Trophoblast cell (in vitro differentiated cells and primary cell): ENCODE data around the gene MAML2.
A peak's percentile ranks its signal among the peaks of the same experiment; 100 is the strongest.

Source experiments
- DNase-seq, 2 donors: peaks; one replicate each; pipeline ENCODE4 v3.0.0-alpha.2; 2016
- H2AFZ ChIP-seq: 2 replicates; pipeline ENCODE4 v1.6.1; 2013; ENCODE audit warnings: low read length, moderate library complexity, mild to moderate bottlenecking; ENCODE audit not compliant: insufficient read depth, poor library complexity
- H2AK5ac ChIP-seq: 2 replicates; pipeline ENCODE4 v1.6.1; 2013; ENCODE audit warnings: mild to moderate bottlenecking, low read length
- H2BK120ac ChIP-seq: 2 replicates; pipeline ENCODE4 v1.6.1; 2013; ENCODE audit warnings: low read length, mild to moderate bottlenecking, moderate library complexity; ENCODE audit not compliant: insufficient read depth, poor library complexity
- H2BK12ac ChIP-seq: 2 replicates; pipeline ENCODE4 v1.6.1; 2013; ENCODE audit warnings: mild to moderate bottlenecking, low read length, moderate library complexity
- H2BK5ac ChIP-seq: 2 replicates; pipeline ENCODE4 v1.6.1; 2013; ENCODE audit warnings: low read length, low read depth, moderate library complexity, mild to moderate bottlenecking; ENCODE audit not compliant: poor library complexity
- H3K14ac ChIP-seq: 2 replicates; pipeline ENCODE4 v1.6.1; 2013; ENCODE audit warnings: mild to moderate bottlenecking, low read length
- H3K18ac ChIP-seq: 2 replicates; pipeline ENCODE4 v1.6.1; 2013; ENCODE audit warnings: mild to moderate bottlenecking, low read length
- H3K23ac ChIP-seq: 2 replicates; pipeline ENCODE4 v1.6.1; 2013; ENCODE audit warnings: low read length
- H3K27ac ChIP-seq: 2 replicates; pipeline ENCODE4 v1.5.1; 2013; ENCODE audit warnings: low read depth, mild to moderate bottlenecking, inconsistent platforms, low read length, moderate library complexity
- H3K27me3 ChIP-seq: 2 replicates; pipeline ENCODE4 v1.6.1; 2013; ENCODE audit warnings: inconsistent platforms, mild to moderate bottlenecking, low read length, moderate library complexity; ENCODE audit not compliant: insufficient read depth
- H3K36me3 ChIP-seq, 2 experiments: 1 replicate in 1 of 2; 2 replicates in 1 of 2; pipeline ENCODE4 v1.6.1; 2013; ENCODE audit warnings: low read length in 2 of 2, mild to moderate bottlenecking in 2 of 2, moderate library complexity in 1 of 2; ENCODE audit not compliant: insufficient read depth in 2 of 2, control insufficient read depth in 1 of 2
- H3K4ac ChIP-seq: 2 replicates; pipeline ENCODE4 v1.6.1; 2013; ENCODE audit warnings: low read depth, mild to moderate bottlenecking, low read length, moderate library complexity
- H3K4me1 ChIP-seq, 2 experiments: 1 replicate in 1 of 2; 2 replicates in 1 of 2; pipeline ENCODE4 v1.6.1; 2013; ENCODE audit warnings: low read length in 2 of 2, mild to moderate bottlenecking in 2 of 2, moderate library complexity in 1 of 2; ENCODE audit not compliant: insufficient read depth in 2 of 2, control insufficient read depth in 1 of 2
- H3K4me2 ChIP-seq: 2 replicates; pipeline ENCODE4 v1.6.1; 2013; ENCODE audit warnings: inconsistent platforms, mild to moderate bottlenecking, low read length, moderate library complexity
- H3K4me3 ChIP-seq: 2 replicates; pipeline ENCODE4 v1.5.1; 2013; ENCODE audit warnings: mild to moderate bottlenecking, low read depth, low read length, inconsistent platforms
- H3K79me1 ChIP-seq: one replicate; pipeline ENCODE4 v1.6.1; 2013; ENCODE audit warnings: low read length
- H3K79me2 ChIP-seq: 2 replicates; pipeline ENCODE4 v1.6.1; 2013; ENCODE audit warnings: low read length, mild to moderate bottlenecking; ENCODE audit not compliant: control insufficient read depth, insufficient read depth, poor library complexity
- H3K9ac ChIP-seq: 2 replicates; pipeline ENCODE4 v1.6.1; 2013; ENCODE audit warnings: mild to moderate bottlenecking, low read length
- H3K9me3 ChIP-seq: 2 replicates; pipeline ENCODE4 v1.6.1; 2013; ENCODE audit warnings: low read depth, mild to moderate bottlenecking, control low read depth, inconsistent platforms, low read length; ENCODE audit not compliant: insufficient read depth
- H4K12ac ChIP-seq: 2 replicates; pipeline ENCODE4 v1.6.1; 2013; ENCODE audit warnings: low read depth, mild to moderate bottlenecking, low read length, moderate library complexity
- H4K8ac ChIP-seq: 2 replicates; pipeline ENCODE4 v1.6.1; 2013; ENCODE audit warnings: low read depth, mild to moderate bottlenecking, low read length, moderate library complexity
- H4K91ac ChIP-seq: one replicate; pipeline ENCODE4 v1.6.1; 2013; ENCODE audit warnings: low read depth, mild to moderate bottlenecking, low read length, moderate library complexity
- WGBS: extraction: QIAGEN DNeasy Blood & Tissue Kit; methylation state at CpG from one replicate; pipeline ENCODE4 v1.1.7; 2013; ENCODE audit warnings: missing lambda C conversion rate; ENCODE audit not compliant: insufficient read length, insufficient coverage; ENCODE audit errors: extremely low coverage; 5-methylcytosine and 5-hydroxymethylcytosine counted together

MAML2 gene

DNA sequence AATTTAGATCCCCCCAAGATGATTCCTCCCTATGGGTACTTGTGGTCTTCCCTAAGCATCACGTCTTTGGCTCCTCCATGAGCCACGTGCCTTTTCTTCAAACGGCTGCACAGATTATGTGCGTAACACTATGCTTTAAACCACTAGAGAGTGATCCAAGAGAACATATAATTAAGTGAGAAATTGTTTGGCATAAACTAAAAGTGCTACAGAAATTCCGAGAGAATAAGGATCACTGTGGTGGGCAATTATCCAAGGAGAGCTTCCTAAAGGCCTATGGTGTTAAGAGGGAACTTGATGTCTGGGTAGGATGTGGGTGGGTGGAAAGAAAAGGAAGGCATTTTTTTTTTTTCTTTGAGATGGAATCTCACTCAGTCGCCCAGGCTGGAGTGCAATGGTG is 110.9 kb downstream of the MAML2 start:
- Histone ChIP-seq H3K4me3 (no peak overlapping the region), H4K8ac (no peak overlapping the region), H3K4ac (no peak overlapping the region), H3K18ac (no peak overlapping the region), H3K14ac (no peak overlapping the region), H3K27ac (no peak overlapping the region), H4K91ac (no peak overlapping the region), H4K12ac (no peak overlapping the region), H2BK5ac (no peak overlapping the region), H2BK12ac (no peak overlapping the region), H2AK5ac (no peak overlapping the region), H3K9ac (no peak overlapping the region), H3K79me2 (peaks cover 9% of the 10 kb centered on the region), H3K36me3 (peaks cover 4 to 5% of the 10 kb centered on the region in 2 experiments), H2AFZ (no peak overlapping the region), H3K4me1 (peaks cover 9 to 15% of the 10 kb centered on the region in 2 experiments), H3K23ac (no peak overlapping the region), H2BK120ac (no peak overlapping the region), H3K9me3 (no peaks in the 10 kb centered on the region), H3K79me1 (peaks cover 17% of the 10 kb centered on the region), H3K27me3 (no peaks in the 10 kb centered on the region), H3K4me2 (no peak overlapping the region)
- no CpG with 5 or more reads among the region's 6 CpGs for WGBS
- no peak for DNase-seq

DNA sequence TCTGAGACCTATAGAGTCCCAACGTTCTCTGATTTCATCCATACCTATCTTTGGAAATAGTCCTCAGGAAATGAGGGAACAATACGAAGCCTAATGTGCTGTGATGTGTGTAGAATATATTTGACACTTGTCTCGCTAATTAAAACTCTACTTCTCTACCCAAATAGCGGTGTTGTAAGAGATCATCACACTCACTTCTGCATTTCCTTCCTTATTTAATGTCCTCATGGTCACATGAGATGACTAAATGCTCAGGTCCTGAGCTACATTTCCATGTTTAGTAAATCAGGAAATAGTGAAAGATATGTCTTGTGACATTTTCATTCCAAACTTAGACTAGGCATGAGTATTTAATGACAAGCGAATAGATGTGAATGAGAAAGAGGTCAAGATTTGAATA is 112.3 kb downstream of the MAML2 start:
- Histone ChIP-seq H2BK12ac (no peak overlapping the region), H3K27ac (no peak overlapping the region), H3K14ac (no peak overlapping the region), H3K4me3 (no peak overlapping the region), H3K36me3 (peaks cover 4 to 5% of the 10 kb centered on the region in 2 experiments), H3K27me3 (no peaks in the 10 kb centered on the region), H3K79me1 (peaks cover 19% of the 10 kb centered on the region), H3K79me2 (peaks cover 8% of the 10 kb centered on the region), H3K9ac (no peak overlapping the region), H3K18ac (no peak overlapping the region), H3K4ac (no peak overlapping the region), H2AK5ac (no peak overlapping the region), H3K4me1 (peaks cover 8 to 15% of the 10 kb centered on the region in 2 experiments), H4K12ac (no peak overlapping the region), H3K4me2 (no peak overlapping the region), H2BK120ac (no peak overlapping the region), H3K23ac (no peak overlapping the region), H2AFZ (no peak overlapping the region), H3K9me3 (no peaks in the 10 kb centered on the region), H4K8ac (no peak overlapping the region), H4K91ac (no peak overlapping the region), H2BK5ac (no peak overlapping the region)
- DNase-seq, result peak in 1 of 2 donors; percentile 42
- WGBS, result no CpG with 5 or more reads among the region's 5 CpGs

DNA sequence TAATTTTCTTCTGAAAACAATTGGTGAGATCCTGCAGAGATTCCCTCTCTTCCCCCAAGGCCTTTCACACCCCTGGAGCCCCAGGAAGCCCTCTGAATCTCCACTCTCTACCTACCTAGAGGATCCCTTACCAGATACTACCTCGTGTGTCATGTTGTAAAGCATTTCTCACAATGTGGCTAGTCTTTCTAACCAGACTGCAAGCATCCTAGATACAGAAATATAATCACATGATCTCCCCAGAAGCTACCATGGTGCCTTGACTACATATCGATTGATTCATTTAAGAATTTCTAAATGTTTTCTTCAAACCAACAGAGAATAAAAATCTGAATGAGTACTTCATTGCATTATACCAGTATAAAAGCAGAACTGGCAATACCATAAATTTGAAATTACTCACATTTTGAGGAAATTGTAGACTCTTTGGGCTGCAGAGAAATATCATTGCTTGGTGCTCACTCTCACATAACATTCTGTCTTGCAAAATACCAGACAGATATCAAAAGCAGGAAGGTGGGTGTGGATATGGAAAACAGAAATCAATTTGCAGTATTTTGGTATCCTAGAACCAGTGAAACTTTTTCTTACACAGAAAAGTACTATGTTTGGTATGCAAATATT is 113.5 kb downstream of the MAML2 start:
- Histone ChIP-seq H4K8ac (peak overlapping the region; percentile 61), H3K79me1 (peaks cover 26% of the 10 kb centered on the region), H3K18ac (no peak overlapping the region), H3K4me1 (peaks cover 7 to 14% of the 10 kb centered on the region in 2 experiments), H4K12ac (peak overlapping the region; percentile 16), H2BK5ac (peak overlapping the region; percentile 76), H3K79me2 (peaks cover 9% of the 10 kb centered on the region), H3K36me3 (peaks cover 4 to 5% of the 10 kb centered on the region in 2 experiments), H3K9ac (no peak overlapping the region), H3K4me3 (no peak overlapping the region), H3K9me3 (no peaks in the 10 kb centered on the region), H2AFZ (no peak overlapping the region), H3K27ac (peak overlapping the region; percentile 97), H2BK12ac (no peak overlapping the region), H3K27me3 (no peaks in the 10 kb centered on the region), H3K23ac (no peak overlapping the region), H2AK5ac (no peak overlapping the region), H3K4ac (peak overlapping the region; percentile 34), H2BK120ac (peak overlapping the region; percentile 56), H3K14ac (peak overlapping the region; percentile 46), H3K4me2 (no peak overlapping the region), H4K91ac (peak overlapping the region; percentile 39)
- WGBS, result no CpG with 5 or more reads among the region's 2 CpGs
- no peak for DNase-seq

DNA sequence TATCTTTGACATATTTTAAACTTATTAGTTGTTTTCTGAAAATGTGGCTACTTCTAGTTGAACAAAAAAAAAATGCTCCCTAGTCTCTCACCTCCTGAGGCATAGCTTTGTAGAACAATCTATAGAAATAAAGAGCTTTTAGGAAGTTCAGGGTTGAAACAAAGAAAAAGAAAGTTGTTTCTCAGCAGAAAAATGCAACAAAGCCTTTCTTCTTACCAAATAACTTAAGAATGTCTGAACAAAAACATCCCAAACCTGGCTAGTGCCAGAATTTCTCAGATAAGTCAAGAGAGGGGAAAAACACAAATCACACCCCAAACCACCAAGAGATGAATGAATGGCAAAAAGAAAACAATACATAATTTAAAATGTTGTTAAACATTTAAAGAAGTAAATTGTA is 114.1 kb downstream of the MAML2 start:
- Histone ChIP-seq H3K9me3 (no peaks in the 10 kb centered on the region), H3K27ac (peak overlapping the region; percentile 97), H2BK5ac (no peak overlapping the region), H3K4me2 (no peak overlapping the region), H4K91ac (no peak overlapping the region), H2AK5ac (no peak overlapping the region), H2AFZ (no peak overlapping the region), H2BK12ac (no peak overlapping the region), H3K4me1 (peaks cover 7 to 14% of the 10 kb centered on the region in 2 experiments), H3K23ac (no peak overlapping the region), H3K27me3 (no peaks in the 10 kb centered on the region), H3K4ac (no peak overlapping the region), H3K18ac (no peak overlapping the region), H4K12ac (no peak overlapping the region), H3K9ac (no peak overlapping the region), H3K36me3 (peaks cover 4 to 5% of the 10 kb centered on the region in 2 experiments), H3K79me1 (peaks cover 28% of the 10 kb centered on the region), H4K8ac (no peak overlapping the region), H2BK120ac (no peak overlapping the region), H3K14ac (no peak overlapping the region), H3K4me3 (no peak overlapping the region), H3K79me2 (peaks cover 9% of the 10 kb centered on the region)
- DNase-seq, result peak in 1 of 2 donors; percentile 16
